ENCODE data around the gene FH.

DNA sequence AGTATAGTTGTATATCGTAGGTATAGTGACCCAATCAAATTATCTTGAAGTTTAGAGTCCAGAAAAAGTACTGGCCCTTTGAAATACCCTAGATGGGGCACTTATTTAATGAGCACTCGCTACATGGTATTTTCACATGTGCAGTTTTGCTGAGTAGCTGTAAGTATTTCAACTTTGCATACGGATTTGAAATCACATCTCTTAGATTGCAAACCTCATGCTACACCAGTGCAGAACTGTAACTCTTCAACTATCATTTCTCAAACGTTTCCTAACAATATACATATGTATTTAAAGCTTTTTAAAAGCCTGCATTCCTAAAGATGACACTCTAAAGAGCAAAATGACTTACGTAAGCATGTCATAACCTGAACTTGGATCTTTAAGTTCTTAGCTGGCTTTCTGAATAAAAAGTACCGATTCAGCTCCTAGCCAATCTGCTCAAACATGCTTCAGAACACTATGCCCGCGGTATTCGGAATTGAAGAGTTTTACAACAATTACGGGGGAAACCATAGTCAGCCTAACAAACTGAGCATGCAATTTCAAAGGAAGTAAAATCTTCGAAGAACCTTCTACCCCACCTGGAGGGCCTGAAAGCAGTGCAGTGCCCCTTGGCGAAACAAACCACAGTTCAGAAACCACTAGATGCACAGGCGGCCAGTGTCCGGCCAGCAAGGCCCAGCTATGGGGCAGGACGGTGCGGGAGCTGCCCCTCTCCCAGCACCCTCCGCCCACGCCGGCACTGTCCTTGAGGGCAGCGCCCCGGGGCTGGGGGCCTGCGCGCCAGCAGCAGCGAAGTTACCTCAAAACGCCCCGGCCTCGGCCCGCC is 863 bp downstream of the FH start:
- TF ChIP-seq POLR2A (IDR thresholded peaks at IDR 0.05; ENCODE audit: low read depth, low read length) (no peak), POLR2AphosphoS5 (IDR thresholded peaks at IDR 0.05; ENCODE audit: low read depth, low read length) (no peak), POU2F2 (IDR thresholded peaks at IDR 0.05; ENCODE audit: low read depth, low read length) (no peak), TAF1 (IDR thresholded peaks at IDR 0.05; ENCODE audit: low read depth, low read length) (no peak)
